Amniotic stem cell (primary cell): ENCODE data around the gene NABP2.

ENCODE experiments used
- DNase-seq: peaks from one replicate; lab custom pipeline; 2025; lab: John Stamatoyannopoulos, UW

NABP2 gene

GRCh38 chr12:56224102-56224701 lies at the start of gene NABP2:
Gene NABP2, plus strand, starts transcription at chr12:56224342. Its CDS starts 515 bp downstream, at chr12:56224857.
- DNase-seq: peak; percentile 97

GRCh38 chr12:56178347-56178746 lies 45.8 kb upstream of the NABP2 start:
- no peak for DNase-seq

GRCh38 chr12:56186957-56187356 lies 37.2 kb upstream of the NABP2 start:
- DNase-seq: no peak

- DNase-seq: no peak
Observed at GRCh38 chr12:56188131-56188777, 35.9 kb upstream of the NABP2 start.

GRCh38 chr12:56188778-56189098 lies 35.4 kb upstream of the NABP2 start:
- no peak for DNase-seq

- DNase-seq: peak; percentile 83
Observed at GRCh38 chr12:56189099-56189917, 34.8 kb upstream of the NABP2 start, which contains the start of gene SMARCC2. Gene SMARCC2, minus strand, starts transcription at chr12:56189483. Its CDS starts 22 bp downstream, at chr12:56189461.

- peak; percentile 61 for DNase-seq
Observed at GRCh38 chr12:56189918-56190694, 34.0 kb upstream of the NABP2 start.

GRCh38 chr12:56190695-56191155 lies 33.4 kb upstream of the NABP2 start:
- DNase-seq: no peak

GRCh38 chr12:56192582-56192981 lies 31.6 kb upstream of the NABP2 start:
- no peak for DNase-seq

GRCh38 chr12:56193025-56193578 lies 31.0 kb upstream of the NABP2 start:
- DNase-seq: peak; percentile 84

- DNase-seq: peak; percentile 88
Observed at GRCh38 chr12:56196818-56197550, 27.2 kb upstream of the NABP2 start.

GRCh38 chr12:56197921-56198635 lies 26.1 kb upstream of the NABP2 start:
- no peak for DNase-seq

- DNase-seq: no peak
Observed at GRCh38 chr12:56198836-56199235, 25.3 kb upstream of the NABP2 start.

- no peak for DNase-seq
Observed at GRCh38 chr12:56202366-56202765, 21.8 kb upstream of the NABP2 start.

GRCh38 chr12:56202838-56203237 lies 21.3 kb upstream of the NABP2 start:
- DNase-seq: no peak

GRCh38 chr12:56204275-56204674 lies 19.9 kb upstream of the NABP2 start:
- DNase-seq: no peak

GRCh38 chr12:56205445-56205844 lies 18.7 kb upstream of the NABP2 start:
- DNase-seq: no peak

- DNase-seq: no peak
Observed at GRCh38 chr12:56206452-56207166, 17.5 kb upstream of the NABP2 start.

- DNase-seq: no peak
Observed at GRCh38 chr12:56208006-56208405, 16.1 kb upstream of the NABP2 start.

GRCh38 chr12:56212361-56212760 lies 11.8 kb upstream of the NABP2 start:
- no peak for DNase-seq
